GM10266 (cell line): Measurements from ENCODE around the gene REEP1.

Source experiments
- DNase-seq: peaks from one replicate; pipeline ENCODE4 v3.0.0; 2012; ENCODE audit errors: extremely low spot score
- CTCF ChIP-seq: IDR thresholded peaks from 2 replicates; pipeline ENCODE4 v1.5.1; 2012; ENCODE audit warnings: mild to moderate bottlenecking, low read depth; ENCODE audit not compliant: control insufficient read depth, insufficient read depth; ENCODE audit errors: missing control alignments

Gene REEP1

GRCh38 chr2:86186431-86186830, 151.0 kb downstream of the REEP1 start:
- no peak for DNase-seq
- TF ChIP-seq CTCF = no peak

GRCh38 chr2:86185517-86186212, 151.8 kb downstream of the REEP1 start:
- DNase-seq = no peak
- no peak for TF ChIP-seq CTCF

GRCh38 chr2:86176597-86176996, 160.8 kb downstream of the REEP1 start:
- DNase-seq = no peak
- no peak for TF ChIP-seq CTCF

GRCh38 chr2:86175828-86176227, 161.6 kb downstream of the REEP1 start:
- TF ChIP-seq CTCF = no peak
- DNase-seq = no peak

GRCh38 chr2:86174445-86174844, 163.0 kb downstream of the REEP1 start:
- TF ChIP-seq CTCF = no peak
- DNase-seq = no peak

- no peak for TF ChIP-seq CTCF
- no peak for DNase-seq
These were observed 164.8 kb downstream of the REEP1 start for GRCh38 chr2:86172610-86173009.

GRCh38 chr2:86171295-86171694, 166.1 kb downstream of the REEP1 start:
- DNase-seq = no peak
- TF ChIP-seq CTCF = no peak
